Mesenchymal stem cell (in vitro differentiated cells and primary cell): ENCODE results near the gene ADH4.

Experiments
- DNase-seq: peaks from one replicate; pipeline ENCODE4 v3.0.0-alpha.2; 2013
- H2AFZ ChIP-seq: one replicate; pipeline ENCODE4 v1.6.1; 2013; ENCODE audit warnings: low read depth, mild to moderate bottlenecking, control low read depth, inconsistent platforms, low read length, moderate library complexity
- H2AK5ac ChIP-seq: 2 replicates; pipeline ENCODE4 v1.6.1; 2013; ENCODE audit warnings: low read length, moderate library complexity, mild to moderate bottlenecking, inconsistent platforms; ENCODE audit not compliant: severe bottlenecking
- H2BK120ac ChIP-seq: one replicate; pipeline ENCODE4 v1.6.1; 2013; ENCODE audit warnings: low read depth, mild to moderate bottlenecking, inconsistent platforms, low read length, moderate library complexity
- H2BK12ac ChIP-seq, 2 experiments: one replicate each; pipeline ENCODE4 v1.6.1; 2013; ENCODE audit warnings: inconsistent platforms in 2 of 2, low read length in 2 of 2, mild to moderate bottlenecking in 2 of 2, moderate library complexity in 2 of 2, control low read depth in 1 of 2
- H2BK15ac ChIP-seq: one replicate; pipeline ENCODE4 v1.6.1; 2013; ENCODE audit warnings: mild to moderate bottlenecking, low read depth, inconsistent platforms; ENCODE audit not compliant: poor library complexity, severe bottlenecking
- H2BK5ac ChIP-seq: 2 replicates; pipeline ENCODE4 v1.6.1; 2013; ENCODE audit warnings: low read depth, mild to moderate bottlenecking, low read length, control low read depth, inconsistent platforms; ENCODE audit not compliant: poor library complexity, severe bottlenecking
- H3K14ac ChIP-seq, 2 experiments: one replicate each; pipeline ENCODE4 v1.6.1; 2013; ENCODE audit warnings: inconsistent platforms in 2 of 2, low read length in 2 of 2, control low read depth in 1 of 2, mild to moderate bottlenecking in 1 of 2, moderate library complexity in 1 of 2
- H3K18ac ChIP-seq, 2 experiments: one replicate each; pipeline ENCODE4 v1.6.1; 2013; ENCODE audit warnings: inconsistent platforms in 2 of 2, low read length in 2 of 2, control low read depth in 1 of 2, low read depth in 1 of 2, mild to moderate bottlenecking in 1 of 2
- H3K23ac ChIP-seq, 2 experiments: one replicate each; pipeline ENCODE4 v1.6.1; 2013; ENCODE audit warnings: inconsistent platforms in 2 of 2, low read length in 2 of 2, mild to moderate bottlenecking in 2 of 2, moderate library complexity in 2 of 2, control low read depth in 1 of 2
- H3K27ac ChIP-seq: 2 replicates; pipeline ENCODE4 v1.5.1; 2013; ENCODE audit warnings: mild to moderate bottlenecking, moderate library complexity, low read length, control low read depth, inconsistent platforms; ENCODE audit not compliant: poor library complexity, severe bottlenecking
- H3K27me3 ChIP-seq, 2 experiments: 2 replicates each; pipeline versions ENCODE4 v1.6.1 to v1.7.0; 2013; ENCODE audit warnings: low read length in 2 of 2, mild to moderate bottlenecking in 2 of 2, moderate library complexity in 2 of 2, control low read depth in 1 of 2, inconsistent platforms in 1 of 2; ENCODE audit not compliant: control insufficient read depth in 1 of 2, insufficient read depth in 1 of 2
- H3K36me3 ChIP-seq, 2 experiments: 2 replicates each; pipeline versions ENCODE4 v1.6.1 to v1.7.0; 2013; ENCODE audit warnings: low read length in 2 of 2, control low read depth in 1 of 2, inconsistent platforms in 1 of 2, low read depth in 1 of 2, mild to moderate bottlenecking in 1 of 2; ENCODE audit not compliant: insufficient read depth in 2 of 2, control insufficient read depth in 1 of 2
- H3K4ac ChIP-seq, 2 experiments: one replicate each; pipeline ENCODE4 v1.6.1; 2013; ENCODE audit warnings: inconsistent platforms in 2 of 2, low read length in 2 of 2, mild to moderate bottlenecking in 2 of 2, moderate library complexity in 2 of 2, control low read depth in 1 of 2, low read depth in 1 of 2
- H3K4me1 ChIP-seq: 2 replicates; pipeline ENCODE4 v1.6.1; 2013; ENCODE audit warnings: low read depth, low read length, control low read depth; ENCODE audit not compliant: control insufficient read depth, insufficient read depth
- H3K4me2 ChIP-seq: 2 replicates; pipeline ENCODE4 v1.6.1; 2013; ENCODE audit warnings: low read length, mild to moderate bottlenecking, inconsistent platforms; ENCODE audit not compliant: poor library complexity, severe bottlenecking
- H3K4me3 ChIP-seq, 2 experiments: 2 replicates each; pipeline versions ENCODE4 v1.5.1 to v1.7.0; 2013; ENCODE audit warnings: low read length in 2 of 2, mild to moderate bottlenecking in 2 of 2, control low read depth in 1 of 2, low read depth in 1 of 2; ENCODE audit not compliant: insufficient read depth in 1 of 2
- H3K79me1 ChIP-seq: replicated peaks from 2 replicates; pipeline ENCODE4 v1.6.1; 2013; ENCODE audit warnings: mild to moderate bottlenecking, control low read depth, low read length, inconsistent platforms; ENCODE audit not compliant: poor library complexity, severe bottlenecking
- H3K9ac ChIP-seq: 2 replicates; pipeline ENCODE4 v1.7.0; 2013; ENCODE audit warnings: mild to moderate bottlenecking, low read length, moderate library complexity
- H3K9me3 ChIP-seq: 2 replicates; pipeline ENCODE4 v1.7.0; 2013; ENCODE audit warnings: mild to moderate bottlenecking, low read length; ENCODE audit not compliant: control insufficient read depth
- H4K8ac ChIP-seq: one replicate; pipeline ENCODE4 v1.6.1; 2013; ENCODE audit warnings: inconsistent platforms, mild to moderate bottlenecking, low read length, moderate library complexity
- H4K91ac ChIP-seq: one replicate; pipeline ENCODE4 v1.6.1; 2013; ENCODE audit warnings: mild to moderate bottlenecking, low read length, inconsistent platforms
- WGBS: methylation state at CpG from one replicate; pipeline ENCODE4 v1.1.7; 2013; ENCODE audit warnings: mixed read lengths; 5-methylcytosine and 5-hydroxymethylcytosine counted together

The ADH4 gene

DNA sequence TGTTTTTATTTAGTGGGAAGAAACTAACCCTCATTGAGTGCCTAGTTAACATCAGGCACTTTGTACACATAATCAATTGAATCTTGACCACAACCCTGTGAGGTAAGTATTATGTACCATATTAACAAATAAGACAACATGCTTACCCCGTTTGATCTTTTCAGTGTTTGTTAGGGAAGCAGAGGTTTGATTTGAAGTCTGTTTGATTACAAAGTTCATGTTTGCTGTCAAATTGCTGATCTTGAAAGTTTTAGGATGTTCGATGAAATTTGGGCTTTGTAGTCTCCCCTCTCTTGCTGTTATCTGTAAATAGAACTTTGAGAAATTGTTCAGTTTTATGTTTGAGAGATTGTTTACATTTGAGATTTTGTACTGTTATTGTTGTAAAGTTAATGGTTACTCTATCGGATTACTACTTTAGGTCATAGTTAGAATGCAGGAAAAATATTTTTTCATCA, 13.4 kb upstream of the ADH4 start:
- H3K9me3 ChIP-seq: no peaks in the 10 kb centered on the region
- H3K4me1 ChIP-seq: no peaks in the 10 kb centered on the region
- H3K14ac ChIP-seq: no peak overlapping the region
- no peak overlapping the region for H3K18ac ChIP-seq
- H2BK12ac ChIP-seq: no peak overlapping the region
- H3K36me3 ChIP-seq: peaks cover 0 to 18% of the 10 kb centered on the region in 2 experiments
- H2BK120ac ChIP-seq: no peak overlapping the region
- H2AFZ ChIP-seq: no peak overlapping the region
- no peak overlapping the region for H2AK5ac ChIP-seq
- 81% methylated on average over 2 of the region's 3 CpGs for WGBS
- no peak overlapping the region for H2BK15ac ChIP-seq
- H3K4me2 ChIP-seq: no peak overlapping the region
- no peak overlapping the region for H4K91ac ChIP-seq
- DNase-seq: no peak
- no peak overlapping the region for H3K9ac ChIP-seq
- no peaks in the 10 kb centered on the region for H3K79me1 ChIP-seq
- H3K23ac ChIP-seq: no peak overlapping the region
- H2BK5ac ChIP-seq: no peak overlapping the region
- H3K27me3 ChIP-seq: no peaks in the 10 kb centered on the region
- no peak overlapping the region for H3K27ac ChIP-seq
- H3K4ac ChIP-seq: no peak overlapping the region
- no peak overlapping the region for H4K8ac ChIP-seq
- no peak overlapping the region for H3K4me3 ChIP-seq

DNA sequence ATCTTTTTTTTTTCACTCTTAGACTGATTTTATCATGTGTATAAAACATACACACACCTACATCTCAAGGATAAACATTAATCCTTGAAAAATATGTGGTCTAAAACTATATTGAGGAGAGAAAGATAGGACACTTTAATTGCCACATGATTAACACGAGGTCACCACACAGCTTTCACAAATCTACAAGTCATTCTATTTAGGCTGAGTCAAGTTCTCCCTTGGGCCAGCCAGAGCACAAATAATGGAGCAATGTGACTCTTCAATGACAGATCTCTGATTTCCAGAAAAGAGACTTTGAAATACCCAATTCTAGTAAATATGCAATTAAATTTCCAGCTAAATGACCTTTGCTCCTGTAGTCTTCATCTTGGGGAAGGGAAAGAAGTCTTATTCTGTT, 12.9 kb upstream of the ADH4 start:
- WGBS: 73% methylated on average over 1 of the region's 1 CpG
- no peak overlapping the region for H3K18ac ChIP-seq
- no peak overlapping the region for H3K14ac ChIP-seq
- H3K27ac ChIP-seq: no peak overlapping the region
- H2AK5ac ChIP-seq: no peak overlapping the region
- H3K27me3 ChIP-seq: no peaks in the 10 kb centered on the region
- no peak overlapping the region for H3K4me2 ChIP-seq
- no peak overlapping the region for H2BK120ac ChIP-seq
- H4K91ac ChIP-seq: no peak overlapping the region
- no peak for DNase-seq
- no peak overlapping the region for H4K8ac ChIP-seq
- H3K4me3 ChIP-seq: no peak overlapping the region
- H3K4ac ChIP-seq: no peak overlapping the region
- H2BK5ac ChIP-seq: no peak overlapping the region
- no peaks in the 10 kb centered on the region for H3K9me3 ChIP-seq
- no peaks in the 10 kb centered on the region for H3K4me1 ChIP-seq
- no peak overlapping the region for H2AFZ ChIP-seq
- H2BK15ac ChIP-seq: no peak overlapping the region
- H3K9ac ChIP-seq: no peak overlapping the region
- H2BK12ac ChIP-seq: no peak overlapping the region
- peaks cover 0 to 19% of the 10 kb centered on the region in 2 experiments for H3K36me3 ChIP-seq
- H3K79me1 ChIP-seq: no peaks in the 10 kb centered on the region
- H3K23ac ChIP-seq: no peak overlapping the region

DNA sequence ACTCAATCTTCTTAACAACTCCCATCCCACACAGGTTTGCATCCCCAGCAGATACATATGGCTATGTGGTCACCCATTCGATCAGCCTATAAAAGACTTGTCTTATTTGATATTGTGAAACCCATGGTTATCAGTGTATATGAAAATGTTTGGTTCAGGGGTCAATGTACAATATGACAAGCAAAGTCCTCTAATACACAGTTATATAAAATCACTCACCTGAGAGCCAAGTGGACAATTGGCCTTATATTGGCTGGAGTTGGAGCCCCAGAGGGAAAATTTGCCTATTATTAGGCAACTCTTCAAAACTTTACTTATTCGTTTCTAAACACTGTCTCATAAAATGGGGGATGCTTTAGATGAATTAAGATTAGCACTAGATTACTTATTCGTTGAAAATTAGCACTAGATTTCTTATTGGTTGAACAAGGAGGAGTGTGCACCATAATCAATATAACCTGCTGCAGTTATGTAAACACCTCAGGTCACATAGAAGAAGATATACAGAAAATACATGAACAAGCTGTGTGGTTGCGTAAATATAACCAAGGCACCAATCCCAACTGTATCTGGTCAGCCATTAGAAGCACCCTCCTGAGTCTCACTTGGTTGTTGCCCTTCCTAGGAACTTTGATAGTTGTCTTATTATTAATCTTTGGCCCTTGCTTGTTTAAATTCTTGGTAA, 10.7 kb upstream of the ADH4 start:
- H2BK12ac ChIP-seq: no peak overlapping the region
- H3K4me3 ChIP-seq: no peak overlapping the region
- no peak overlapping the region for H2BK15ac ChIP-seq
- 100% methylated on average over 1 of the region's 4 CpGs for WGBS
- no peaks in the 10 kb centered on the region for H3K4me1 ChIP-seq
- H3K9ac ChIP-seq: no peak overlapping the region
- H3K18ac ChIP-seq: no peak overlapping the region
- no peak overlapping the region for H3K4me2 ChIP-seq
- no peak overlapping the region for H3K4ac ChIP-seq
- H4K91ac ChIP-seq: no peak overlapping the region
- no peak overlapping the region for H2BK120ac ChIP-seq
- peaks cover 12% of the 10 kb centered on the region for H3K9me3 ChIP-seq
- peaks cover 0 to 14% of the 10 kb centered on the region in 2 experiments for H3K36me3 ChIP-seq
- H3K27ac ChIP-seq: no peak overlapping the region
- no peak for DNase-seq
- no peak overlapping the region for H3K14ac ChIP-seq
- H4K8ac ChIP-seq: no peak overlapping the region
- H3K79me1 ChIP-seq: no peaks in the 10 kb centered on the region
- H2BK5ac ChIP-seq: no peak overlapping the region
- H2AK5ac ChIP-seq: no peak overlapping the region
- H2AFZ ChIP-seq: no peak overlapping the region
- no peaks in the 10 kb centered on the region for H3K27me3 ChIP-seq
- no peak overlapping the region for H3K23ac ChIP-seq

DNA sequence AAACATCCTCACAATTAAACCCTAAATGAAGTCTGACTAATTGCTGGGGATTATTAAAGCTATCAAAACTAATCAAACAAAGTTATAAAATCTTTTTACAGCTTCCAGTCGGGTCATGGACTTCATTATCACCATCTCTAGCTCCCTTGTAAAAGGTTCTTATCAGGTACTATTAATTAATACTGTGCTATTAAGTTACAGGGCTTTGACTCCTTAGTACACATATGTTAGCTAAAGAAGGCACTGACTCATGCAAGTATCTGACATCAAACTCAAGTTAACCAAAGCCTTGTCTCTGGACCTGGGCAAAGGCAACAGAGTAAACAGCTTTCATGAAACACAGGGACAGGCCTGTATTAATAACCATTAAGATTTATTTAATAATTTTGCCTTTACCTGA, 7.9 kb upstream of the ADH4 start:
- Histone ChIP-seq H4K8ac (no peak overlapping the region), H2BK5ac (no peak overlapping the region), H2BK12ac (no peak overlapping the region), H3K4ac (no peak overlapping the region), H3K4me1 (no peaks in the 10 kb centered on the region), H3K23ac (no peak overlapping the region), H3K4me2 (no peak overlapping the region), H3K27ac (no peak overlapping the region), H3K4me3 (no peak overlapping the region), H3K27me3 (no peaks in the 10 kb centered on the region), H2BK15ac (no peak overlapping the region), H3K36me3 (peaks cover 0 to 14% of the 10 kb centered on the region in 2 experiments), H3K9me3 (peaks cover 12% of the 10 kb centered on the region), H3K18ac (no peak overlapping the region), H2AK5ac (no peak overlapping the region), H2AFZ (no peak overlapping the region), H4K91ac (no peak overlapping the region), H3K9ac (no peak overlapping the region), H3K14ac (no peak overlapping the region), H2BK120ac (no peak overlapping the region), H3K79me1 (no peaks in the 10 kb centered on the region)
- WGBS: no CpG with 5 or more reads among the region's 1 CpG
- DNase-seq: no peak
